Heart left ventricle (tissue), 13 donors: Measurements from ENCODE around the gene FOXP4.

Experiments
- CTCF ChIP-seq, 12 donors: fragments of 200-600 bp; sonication (generic) in 4 of 12; IDR thresholded peaks; one replicate each; pipeline versions ENCODE4 v1.5.0 to v1.8.0; 2018 to 2022; ENCODE audit warnings: antibody characterized with exemption in 12 of 12, mild to moderate bottlenecking in 5 of 12
- POLR2A ChIP-seq, 2 donors: fragments of 450-650 bp; IDR thresholded peaks; one replicate each; pipeline ENCODE4 v1.6.1; 2017; ENCODE audit warnings: antibody characterized with exemption in 2 of 2, mild to moderate bottlenecking in 2 of 2, moderate library complexity in 2 of 2
- donor health status: ischemic (EF 13 %, LVEDD 7.1; RV severe dilation, severe dysfunction).
- donor health status: DM: no; HTN: yes; CAD: no.
- donor health status: DM: no; HTN: no; CAD: no.
- donor health status: ischemic (EF 25% LVEDD 6.9; RV normal size, moderate dysfunction).
- donor health status: ischemic (EF 25% LVEDD 5.7; RV mildly dilated, moderate dysfunction).
- donor health status: ischemic (EF 35%, LVEDD 5.7; RV mildly dilated, moderate dysfunction).
- donor health status: nonischemic (EF 11% LVEDD 7.7; RV severe dilation, severe dysfunction).
- donor health status: DM: yes; HTN: yes; CAD: no.
- donor health status: PGD.
- donor health status: ischemic (EF 29% LVEDD 5.4; RV normal size, mild dysfunction).
- donor health status: nonischemic (EF 23%, LVEDD 6.1; RV moderate dilation, normal function).

- TF ChIP-seq CTCF (IDR thresholded peaks at IDR 0.05) (no peak), POLR2A (IDR thresholded peaks at IDR 0.05) (no peak)
These were observed 62.4 kb downstream of the FOXP4 start for GRCh38 chr6:41608443-41609151.
